COR-L47 (cell line): ENCODE results near the gene GAB1.

Experiments used
- DNase-seq: peaks from one replicate; lab custom pipeline; 2025; lab: John Stamatoyannopoulos, UW

GAB1 gene

GRCh38 chr4:143389579-143390195 is 53.0 kb downstream of the GAB1 start:
- no peak for DNase-seq

- no peak for DNase-seq
Observed at GRCh38 chr4:143390764-143391163, 54.1 kb downstream of the GAB1 start.

- DNase-seq, result no peak
Observed at GRCh38 chr4:143391261-143391660, 54.6 kb downstream of the GAB1 start.

GRCh38 chr4:143391895-143392294 is 55.2 kb downstream of the GAB1 start:
- DNase-seq, result no peak

GRCh38 chr4:143393195-143393594 is 56.5 kb downstream of the GAB1 start:
- no peak for DNase-seq

GRCh38 chr4:143394739-143395453 is 58.2 kb downstream of the GAB1 start:
- DNase-seq, result no peak

- DNase-seq, result no peak
Observed at GRCh38 chr4:143396695-143397094, 60.0 kb downstream of the GAB1 start.

- DNase-seq, result no peak
Observed at GRCh38 chr4:143397335-143397734, 60.7 kb downstream of the GAB1 start.

- no peak for DNase-seq
Observed at GRCh38 chr4:143397887-143398286, 61.2 kb downstream of the GAB1 start.

- DNase-seq, result peak; percentile 43
Observed at GRCh38 chr4:143399113-143399949, 62.7 kb downstream of the GAB1 start.

- DNase-seq, result no peak
Observed at GRCh38 chr4:143400082-143400481, 63.4 kb downstream of the GAB1 start.

- no peak for DNase-seq
Observed at GRCh38 chr4:143402776-143403552, 66.3 kb downstream of the GAB1 start.

GRCh38 chr4:143403553-143403820 is 66.8 kb downstream of the GAB1 start:
- DNase-seq, result no peak

GRCh38 chr4:143404555-143404954 is 67.9 kb downstream of the GAB1 start:
- no peak for DNase-seq

- DNase-seq, result no peak
Observed at GRCh38 chr4:143405075-143405730, 68.5 kb downstream of the GAB1 start.

- no peak for DNase-seq
Observed at GRCh38 chr4:143406523-143406922, 69.8 kb downstream of the GAB1 start.

GRCh38 chr4:143407474-143407873 is 70.8 kb downstream of the GAB1 start:
- DNase-seq, result no peak

- DNase-seq, result no peak
Observed at GRCh38 chr4:143407888-143408287, 71.2 kb downstream of the GAB1 start.

GRCh38 chr4:143410015-143410414 is 73.3 kb downstream of the GAB1 start:
- no peak for DNase-seq

GRCh38 chr4:143411527-143412419 is 75.1 kb downstream of the GAB1 start:
- DNase-seq, result peak; percentile 77

GRCh38 chr4:143412420-143412758 is 75.7 kb downstream of the GAB1 start:
- no peak for DNase-seq
